ENCODE results near the gene CEP290. TPM values are rescaled to one million over a fixed set of nuclear protein-coding genes. Genes with fewer than 3 reads are reported as not detected.

CEP290 gene
- total and polyA plus RNA-seq, 10 of the 15 experiments (the other 5 are each of a cell fraction or from before 2014, with no cell fraction given): 4.8 to 15.7 (median 10.7) TPM

- Histone ChIP-seq H3K9me3 (replicated peaks; ENCODE audit: control insufficient read depth, insufficient read depth, low read length) (no peaks in the 10 kb centered on the region), H3K4me2 (ENCODE audit: control insufficient read depth, insufficient read depth) (no peak overlapping the region), H3K79me2 (ENCODE audit: control insufficient read depth, insufficient read depth, low read length) (peaks cover 8% of the 10 kb centered on the region), H2AFZ (ENCODE audit: control insufficient read depth, low read depth, low read length) (no peak overlapping the region), H4K20me1 (ENCODE audit: control insufficient read depth, insufficient read depth) (no peaks in the 10 kb centered on the region), H3K4me3 (no peak overlapping the region), H3K27ac (ENCODE audit: control insufficient read depth, insufficient read depth) (no peak overlapping the region), H3K4me1 (ENCODE audit: control insufficient read depth, insufficient read depth, low read length) (no peaks in the 10 kb centered on the region), H3K36me3 (ENCODE audit: control insufficient read depth in 2 of 2, insufficient read depth in 2 of 2, low read length in 1 of 2) (no peaks in the 10 kb centered on the region), H3K27me3 (replicated peaks in 1 of 2; ENCODE audit: control insufficient read depth in 2 of 2, insufficient read depth in 2 of 2, low read length in 1 of 2) (no peaks in the 10 kb centered on the region), H3K9ac (ENCODE audit: control insufficient read depth, insufficient read depth, low read length) (no peak overlapping the region)
- intact Hi-C loops (cut with micrococcal nuclease; ENCODE audit: unreplicated experiment) (loop anchor here (5.0 to 10.0 kb wide), 3 partner anchors 152 to 1380 kb away; partner anchors contain the start of genes GALNT4 and POC1B), in situ Hi-C loops (cut with MboI) (loop anchor here (25.0 kb wide), 1 partner anchor 1367 kb away; the partner anchor contains the start of gene GALNT4)
- 98% methylated on average over 3 of the region's 3 CpGs for WGBS (ENCODE audit: insufficient coverage, insufficient replicate concordance, low lambda C conversion rate, missing lambda C conversion rate)
- ATAC-seq (no peak), FAIRE-seq (no peak), DNase-seq (ENCODE audit: low read depth, low spot score) (no peak)
- CTCF ChIA-PET: interaction anchor here (1.6 to 3.1 kb wide), 2 partner anchors 10 to 246 kb away, joined by 6 to 14 read pairs; no protein-coding TSS in a partner anchor
- BruUV-seq (replicated peaks): no TSS peak
- SMC1A ChIA-PET (ENCODE audit: uncharacterized antibody, unreplicated experiment): interaction anchor here (0.7 to 2.8 kb wide), 8 partner anchors 8 to 1385 kb away, joined by 3 to 15 read pairs (median 4); no protein-coding TSS in a partner anchor
- TF ChIP-seq FOXK2 (IDR thresholded peaks at IDR 0.05) (no peak), MEF2A (IDR thresholded peaks at IDR 0.05; ENCODE audit: insufficient read depth, low read depth, low read length) (no peak), SRF (IDR thresholded peaks at IDR 0.05; ENCODE audit: low read depth in 2 of 2, low read length in 2 of 2) (no peak), REST (IDR thresholded peaks at IDR 0.05; ENCODE audit: low read depth, low read length) (no peak), ZNF207 (IDR thresholded peaks at IDR 0.05; ENCODE audit: borderline replicate concordance) (no peak), NFYB (IDR thresholded peaks at IDR 0.05; ENCODE audit: insufficient read depth, low read depth, low read length) (no peak), SMAD5 (IDR thresholded peaks at IDR 0.05; ENCODE audit: low read depth) (no peak), CBX3 (IDR thresholded peaks at IDR 0.05; ENCODE audit: borderline replicate concordance, low read depth) (no peak), YBX1 (IDR thresholded peaks at IDR 0.05) (no peak)
- RAD21 ChIA-PET (ENCODE audit: unreplicated experiment): interaction anchor here (1.4 to 2.6 kb wide), 3 partner anchors 10 to 289 kb away, joined by 3 to 10 read pairs (median 3); no protein-coding TSS in a partner anchor
- POLR2A ChIA-PET: interaction anchor here (1.2 to 2.8 kb wide), 3 partner anchors 8 to 155 kb away, joined by 4 to 7 read pairs (median 5); no protein-coding TSS in a partner anchor
Measured at GRCh38 chr12:88144546-88145468, 2.9 kb upstream of the CEP290 start.

Data from GM12878 (cell line).